Measurements from ENCODE around the gene FAM151B.
"Not testable (repeated sequence)": the region's sequence is repeated elsewhere in the genome, so short reads cannot be mapped to it uniquely, and the experiment has no call there.

FAM151B gene

GRCh38 chr5:80579050-80579449 is 91.2 kb downstream of the FAM151B start:
- no peak for TF ChIP-seq CTCF (IDR thresholded peaks at IDR 0.05; ENCODE audit: low read depth, low read length, missing control alignments)

GRCh38 chr5:80580291-80580690 is 92.4 kb downstream of the FAM151B start:
- not testable (repeated sequence) for DNase-seq (ENCODE audit: low read depth); H3K4me3 ChIP-seq (ENCODE audit: low read depth, low read length)

More at GRCh38 chr5:80579050-80579449, 91.2 kb downstream of the FAM151B start:
- no peak for DNase-seq (ENCODE audit: low read depth)
- H3K4me3 ChIP-seq (ENCODE audit: low read depth, low read length): no peak overlapping the region

GRCh38 chr5:80584770-80585169 is 96.9 kb downstream of the FAM151B start:
- no peak overlapping the region for H3K4me3 ChIP-seq (ENCODE audit: low read depth, low read length)
- DNase-seq (ENCODE audit: low read depth): no peak
- TF ChIP-seq CTCF (IDR thresholded peaks at IDR 0.05; ENCODE audit: low read depth, low read length, missing control alignments): no peak

GRCh38 chr5:80588858-80589540 is 101.1 kb downstream of the FAM151B start:
- H3K4me3 ChIP-seq (ENCODE audit: low read depth, low read length): no peak overlapping the region
- no peak for TF ChIP-seq CTCF (IDR thresholded peaks at IDR 0.05; ENCODE audit: low read depth, low read length, missing control alignments)
- no peak for DNase-seq (ENCODE audit: low read depth)

- DNase-seq (ENCODE audit: low read depth): no peak
These were observed 102.9 kb downstream of the FAM151B start for GRCh38 chr5:80590766-80591165.

GRCh38 chr5:80591352-80591751 is 103.5 kb downstream of the FAM151B start:
- no peak for TF ChIP-seq CTCF (IDR thresholded peaks at IDR 0.05; ENCODE audit: low read depth, low read length, missing control alignments)
- no peak for DNase-seq (ENCODE audit: low read depth)
- H3K4me3 ChIP-seq (ENCODE audit: low read depth, low read length): no peak overlapping the region

More at GRCh38 chr5:80590766-80591165, 102.9 kb downstream of the FAM151B start:
- no peak for TF ChIP-seq CTCF (IDR thresholded peaks at IDR 0.05; ENCODE audit: low read depth, low read length, missing control alignments)
- H3K4me3 ChIP-seq (ENCODE audit: low read depth, low read length): no peak overlapping the region

- no peak for DNase-seq (ENCODE audit: low read depth)
- H3K4me3 ChIP-seq (ENCODE audit: low read depth, low read length): no peak overlapping the region
- TF ChIP-seq CTCF (IDR thresholded peaks at IDR 0.05; ENCODE audit: low read depth, low read length, missing control alignments): no peak
These were observed 104.2 kb downstream of the FAM151B start for GRCh38 chr5:80592105-80592504.

Data from GM12864 (cell line).